Esophagus (tissue), 2 donors: ENCODE results near the gene NCF2. TPM values are rescaled to one million over a fixed set of nuclear protein-coding genes. Genes with fewer than 3 reads are reported as not detected.

Experiments used
- H3K27ac ChIP-seq, 2 donors: one replicate each; pipeline ENCODE4 v1.5.1; 2013; ENCODE audit warnings: low read depth in 2 of 2, mild to moderate bottlenecking in 2 of 2, inconsistent platforms in 1 of 2, low read length in 1 of 2, moderate library complexity in 1 of 2
- H3K27me3 ChIP-seq, 2 donors: one replicate each; pipeline ENCODE4 v1.6.1; 2013; ENCODE audit warnings: low read length in 2 of 2, control low read depth in 1 of 2, mild to moderate bottlenecking in 1 of 2; ENCODE audit not compliant: insufficient read depth in 2 of 2, control insufficient read depth in 1 of 2
- H3K36me3 ChIP-seq, 2 donors: one replicate each; pipeline ENCODE4 v1.6.1; 2013; ENCODE audit warnings: low read length in 1 of 2; ENCODE audit not compliant: control insufficient read depth in 2 of 2, insufficient read depth in 2 of 2
- H3K4me1 ChIP-seq, 2 donors: one replicate each; pipeline ENCODE4 v1.6.1; 2013; ENCODE audit warnings: low read length in 1 of 2; ENCODE audit not compliant: control insufficient read depth in 2 of 2, insufficient read depth in 2 of 2
- H3K4me3 ChIP-seq, 2 donors: one replicate each; pipeline ENCODE4 v1.5.1; 2013; ENCODE audit warnings: low read length in 2 of 2, mild to moderate bottlenecking in 2 of 2, low read depth in 1 of 2, moderate library complexity in 1 of 2
- H3K9me3 ChIP-seq, 2 donors: one replicate each; pipeline ENCODE4 v1.6.1; 2013; ENCODE audit warnings: mild to moderate bottlenecking in 2 of 2, low read depth in 1 of 2, low read length in 1 of 2, moderate library complexity in 1 of 2; ENCODE audit not compliant: control insufficient read depth in 2 of 2, insufficient read depth in 1 of 2
- WGBS, 2 donors: extraction: QIAGEN DNeasy Blood & Tissue Kit; methylation state at CpG; one replicate each; pipeline ENCODE4 v1.1.7; 2013; 5-methylcytosine and 5-hydroxymethylcytosine counted together
- polyA plus RNA-seq, 2 donors: library from polyadenylated mRNA; stranded (reverse); fragments of 200-250 nt; gene quantifications; one replicate each; pipeline ENCODE4 v1.2.3, GENCODE V29; 2013
- donor health status: healthy with polysubstance abuse.
- donor health status: Bipolar disorder and iron deficiency.

NCF2 gene
- polyA plus RNA-seq, 2 donors = 3.4 to 3.9 TPM

- no peaks in the 10 kb centered on the region for H3K9me3 ChIP-seq
- H3K36me3 ChIP-seq = peaks cover 0 to 2% of the 10 kb centered on the region in 2 donors
- H3K4me1 ChIP-seq = peaks cover 0 to 2% of the 10 kb centered on the region in 2 donors
- no peaks in the 10 kb centered on the region for H3K27me3 ChIP-seq
- WGBS, 2 donors = 78 to 89% methylated on average over 7 of the region's 7 CpGs
- no peak overlapping the region for H3K4me3 ChIP-seq
- H3K27ac ChIP-seq = no peak overlapping the region
Measured at GRCh38 chr1:183577897-183578465, 12.3 kb downstream of the NCF2 start.

- H3K9me3 ChIP-seq = no peaks in the 10 kb centered on the region
- no peak overlapping the region for H3K4me3 ChIP-seq
- peaks cover 0 to 2% of the 10 kb centered on the region in 2 donors for H3K36me3 ChIP-seq
- peaks cover 0 to 2% of the 10 kb centered on the region in 2 donors for H3K4me1 ChIP-seq
- 74 to 75% methylated on average over 8 of the region's 8 CpGs for whole genome bisulfite sequencing, 2 donors
- H3K27me3 ChIP-seq = no peaks in the 10 kb centered on the region
- H3K27ac ChIP-seq = no peak overlapping the region
Measured at GRCh38 chr1:183576537-183576936, 13.7 kb downstream of the NCF2 start.

DNA sequence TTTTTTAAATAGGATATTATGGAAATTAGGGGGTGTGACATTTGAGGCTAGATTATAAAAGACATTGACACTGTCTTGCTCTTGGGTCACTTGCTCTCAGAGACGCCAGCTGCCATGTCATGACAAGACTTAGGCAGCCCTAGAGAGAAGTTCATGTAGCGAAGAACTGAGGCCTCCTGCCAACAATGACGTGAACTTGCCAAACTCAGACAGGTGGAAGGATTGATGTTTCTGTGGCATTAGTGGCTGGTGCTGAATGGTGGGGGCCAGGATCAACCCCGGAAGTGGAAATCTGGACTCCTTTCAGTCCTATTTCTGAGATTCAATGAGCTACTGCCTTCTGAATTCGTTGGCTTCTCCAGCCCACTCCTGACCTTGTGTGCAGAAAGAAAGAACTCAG lies 14.7 kb downstream of the NCF2 start:
- 52 to 63% methylated on average over 5 of the region's 5 CpGs for WGBS, 2 donors
- H3K4me1 ChIP-seq = peaks cover 0 to 2% of the 10 kb centered on the region in 2 donors
- no peaks in the 10 kb centered on the region for H3K27me3 ChIP-seq
- no peak overlapping the region for H3K27ac ChIP-seq
- H3K4me3 ChIP-seq = no peak overlapping the region
- no peaks in the 10 kb centered on the region for H3K9me3 ChIP-seq
- H3K36me3 ChIP-seq = peaks cover 0 to 2% of the 10 kb centered on the region in 2 donors

DNA sequence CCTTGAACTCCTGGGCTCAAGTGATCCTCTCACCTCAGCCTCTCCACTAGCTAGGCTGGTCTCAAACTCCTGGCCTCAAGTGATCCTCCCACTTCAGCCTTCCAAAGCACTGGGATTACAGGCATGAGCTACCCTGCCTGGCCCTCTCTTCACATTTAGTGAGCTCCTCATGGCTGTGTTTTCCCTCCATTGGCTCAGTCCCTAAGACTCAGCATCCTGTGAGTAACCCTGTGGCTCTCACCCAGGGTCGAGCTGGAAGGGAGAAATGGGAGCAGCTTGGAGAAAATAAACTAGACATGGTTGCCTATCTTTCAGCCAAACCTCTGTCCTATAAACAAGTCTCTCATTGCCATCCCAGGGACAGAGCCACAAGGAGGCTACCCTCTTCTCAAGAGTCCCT lies 17.5 kb downstream of the NCF2 start:
- H3K9me3 ChIP-seq = no peaks in the 10 kb centered on the region
- H3K27me3 ChIP-seq = no peaks in the 10 kb centered on the region
- H3K27ac ChIP-seq = no peak overlapping the region
- H3K4me3 ChIP-seq = no peak overlapping the region
- 68 to 83% methylated on average over 1 of the region's 1 CpG for WGBS, 2 donors
- H3K36me3 ChIP-seq = peaks cover 0 to 2% of the 10 kb centered on the region in 2 donors
- peaks cover 0 to 4% of the 10 kb centered on the region in 2 donors for H3K4me1 ChIP-seq

- H3K9me3 ChIP-seq = no peaks in the 10 kb centered on the region
- WGBS, 2 donors = 91% methylated on average over 4 of the region's 4 CpGs
- H3K27me3 ChIP-seq = no peaks in the 10 kb centered on the region
- H3K4me1 ChIP-seq = peaks cover 0 to 5% of the 10 kb centered on the region in 2 donors
- H3K4me3 ChIP-seq = no peak overlapping the region
- H3K36me3 ChIP-seq = peaks cover 0 to 2% of the 10 kb centered on the region in 2 donors
- no peak overlapping the region for H3K27ac ChIP-seq
Measured at GRCh38 chr1:183571678-183572268, 18.5 kb downstream of the NCF2 start.

DNA sequence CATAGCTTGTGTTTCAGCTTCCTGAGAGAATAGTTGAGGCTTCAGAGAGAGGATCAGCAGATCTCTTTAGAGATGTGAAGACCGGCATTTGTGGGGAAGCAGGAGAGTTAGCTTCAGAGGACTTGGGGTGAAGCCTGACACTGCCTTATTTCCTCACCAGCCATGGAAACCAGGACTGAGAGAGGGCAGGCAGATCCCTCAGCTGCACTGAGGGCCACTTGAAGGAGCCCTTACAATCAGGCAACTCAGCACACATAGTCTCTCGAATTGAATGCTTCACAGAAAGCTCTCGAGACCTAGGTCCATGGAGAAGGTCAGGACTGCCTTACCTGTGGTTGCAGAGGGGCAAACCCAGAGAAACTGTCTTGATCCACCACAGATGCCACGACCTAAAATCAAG lies 19.8 kb downstream of the NCF2 start:
- Histone ChIP-seq H3K4me3 (no peak overlapping the region), H3K36me3 (peaks cover 0 to 2% of the 10 kb centered on the region in 2 donors), H3K9me3 (no peaks in the 10 kb centered on the region), H3K27me3 (no peaks in the 10 kb centered on the region), H3K27ac (no peak overlapping the region), H3K4me1 (peaks cover 0 to 4% of the 10 kb centered on the region in 2 donors)
- 77 to 92% methylated on average over 4 of the region's 4 CpGs for WGBS, 2 donors

GRCh38 chr1:183569801-183570200 lies 20.5 kb downstream of the NCF2 start:
- 93 to 97% methylated on average over 3 of the region's 3 CpGs for WGBS, 2 donors
- H3K4me1 ChIP-seq = peaks cover 0 to 4% of the 10 kb centered on the region in 2 donors
- no peak overlapping the region for H3K4me3 ChIP-seq
- no peak overlapping the region for H3K27ac ChIP-seq
- no peaks in the 10 kb centered on the region for H3K27me3 ChIP-seq
- peaks cover 0 to 2% of the 10 kb centered on the region in 2 donors for H3K36me3 ChIP-seq
- no peaks in the 10 kb centered on the region for H3K9me3 ChIP-seq

DNA sequence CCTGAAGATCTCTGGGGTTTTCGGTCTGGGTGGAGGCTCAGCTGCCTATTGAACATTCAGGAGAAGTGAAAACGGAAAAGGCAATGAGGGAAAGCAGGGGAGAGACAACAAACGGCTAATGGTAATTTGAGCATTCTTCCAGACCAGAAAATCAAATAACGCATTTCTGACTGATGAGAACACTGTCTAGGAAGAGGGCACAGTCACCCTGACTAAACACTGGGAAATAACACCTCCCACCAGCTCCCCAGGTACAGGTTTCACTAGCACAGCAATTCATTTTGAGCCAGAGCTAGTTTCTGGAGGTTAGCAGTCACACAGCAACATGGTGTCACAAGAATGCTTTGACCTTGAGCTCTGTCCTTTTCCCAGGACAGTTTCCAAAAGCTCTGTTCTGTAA lies 21.1 kb downstream of the NCF2 start:
- H3K36me3 ChIP-seq = peaks cover 0 to 2% of the 10 kb centered on the region in 2 donors
- H3K4me1 ChIP-seq = peaks cover 0 to 4% of the 10 kb centered on the region in 2 donors
- H3K9me3 ChIP-seq = no peaks in the 10 kb centered on the region
- no peak overlapping the region for H3K27ac ChIP-seq
- 64 to 80% methylated on average over 4 of the region's 4 CpGs for WGBS, 2 donors
- no peaks in the 10 kb centered on the region for H3K27me3 ChIP-seq
- H3K4me3 ChIP-seq = no peak overlapping the region

GRCh38 chr1:183568176-183569021 lies 21.9 kb downstream of the NCF2 start:
- Histone ChIP-seq H3K36me3 (peaks cover 0 to 2% of the 10 kb centered on the region in 2 donors), H3K27ac (no peak overlapping the region), H3K27me3 (no peaks in the 10 kb centered on the region), H3K4me3 (no peak overlapping the region), H3K9me3 (no peaks in the 10 kb centered on the region), H3K4me1 (peaks cover 0 to 4% of the 10 kb centered on the region in 2 donors)
- 80 to 82% methylated on average over 12 of the region's 12 CpGs for WGBS, 2 donors
